B cell (primary cell): ENCODE measurements around the gene RAB3IL1.

ENCODE experiments used
- CTCF ChIP-seq: fragments of 200-600 bp; IDR thresholded peaks from one replicate; pipeline ENCODE4 v1.8.0; 2022; ENCODE audit warnings: antibody characterized with exemption, mild to moderate bottlenecking
- EZH2 ChIP-seq: IDR thresholded peaks from 2 replicates; pipeline ENCODE4 v1.6.1; 2012; ENCODE audit warnings: borderline replicate concordance, low read depth, mild to moderate bottlenecking, moderate library complexity, low read length; ENCODE audit not compliant: insufficient read depth, poor library complexity, severe bottlenecking

DNA sequence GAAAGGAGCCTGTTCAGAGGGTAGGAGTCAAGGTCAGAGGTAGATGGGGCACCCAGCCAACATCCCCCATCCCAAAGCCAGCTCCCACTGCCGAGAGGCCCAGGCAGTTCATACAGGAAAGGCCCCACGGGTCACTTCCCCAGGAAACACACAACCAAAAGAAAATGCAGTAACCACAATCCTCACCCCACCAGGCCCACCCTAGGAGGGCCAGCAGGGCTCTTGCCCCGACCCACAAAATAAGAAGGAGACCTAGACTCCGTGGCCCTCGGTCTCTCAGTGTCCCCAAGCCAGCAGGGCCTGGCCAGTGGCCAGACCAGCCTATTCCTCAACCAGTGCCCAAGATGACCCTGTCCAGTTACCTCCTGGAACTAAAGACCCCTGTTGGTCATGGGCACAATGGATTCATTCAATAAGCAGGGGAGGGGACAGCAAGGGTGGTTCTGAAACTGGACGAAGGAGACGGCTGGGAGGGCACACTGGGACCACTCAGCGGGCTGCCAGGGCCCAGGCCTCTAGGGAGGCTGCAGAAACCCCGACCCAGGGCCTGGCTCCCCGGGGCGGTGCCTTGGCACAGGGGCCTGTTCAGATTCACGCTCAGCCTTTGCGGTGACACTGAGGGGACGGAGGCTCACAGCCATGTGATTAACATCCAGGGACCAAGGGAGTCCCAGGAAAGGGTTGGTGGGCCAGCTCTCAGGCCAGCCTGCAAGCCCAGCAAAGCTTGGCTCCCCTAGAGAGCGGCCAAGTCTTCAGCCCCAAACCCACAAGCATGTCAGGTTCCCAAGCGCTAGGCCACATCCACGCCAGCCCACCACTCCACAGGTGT lies 5.5 kb downstream of the RAB3IL1 start:
- TF ChIP-seq CTCF = no peak
- no peak for TF ChIP-seq EZH2
